Breast epithelium (tissue), 4 donors: ENCODE measurements around the gene LYL1. TPM values are rescaled to one million over a fixed set of nuclear protein-coding genes. Genes with fewer than 3 reads are reported as not detected.

ENCODE experiments used
- DNase-seq, 2 donors: peaks; one replicate each; pipeline ENCODE4 v3.0.0-alpha.2; 2019; ENCODE audit warnings: low spot score in 2 of 2
- H3K27ac ChIP-seq, 2 donors: fragments of 200-600 bp; sonication (generic) in 1 of 2; one replicate each; pipeline ENCODE4 v1.5.1; 2016 to 2019; ENCODE audit warnings: mild to moderate bottlenecking in 1 of 2
- H3K27me3 ChIP-seq, 2 donors: fragments of 200-600 bp; sonication (generic) in 1 of 2; one replicate each; pipeline versions ENCODE4 v1.5.1 to v1.6.0; 2017 to 2019; ENCODE audit warnings: control low read depth in 1 of 2, mild to moderate bottlenecking in 1 of 2
- H3K36me3 ChIP-seq: fragments of 200-600 bp; one replicate; pipeline ENCODE4 v1.5.1; 2019
- H3K4me1 ChIP-seq, 2 donors: fragments of 200-600 bp; sonication (generic); one replicate each; pipeline ENCODE4 v1.5.1; 2016 to 2019; ENCODE audit warnings: control low read depth in 1 of 2
- H3K4me3 ChIP-seq, 3 donors: fragments of 200-600 bp; sonication (generic); 1 replicate in 2 of 3; 2 replicates in 1 of 3; pipeline ENCODE4 v1.5.1; 2016 to 2019; ENCODE audit warnings: mild to moderate bottlenecking in 3 of 3, moderate library complexity in 2 of 3
- H3K9me3 ChIP-seq, 2 donors: fragments of 200-600 bp; sonication (generic) in 1 of 2; one replicate each; pipeline ENCODE4 v1.5.1; 2016 to 2019; ENCODE audit warnings: control low read depth in 1 of 2
- CTCF ChIP-seq, 3 donors: fragments of 450-650 bp; IDR thresholded peaks; one replicate each; pipeline ENCODE4 v1.5.1; 2016 to 2017; ENCODE audit warnings: antibody characterized with exemption in 3 of 3, mild to moderate bottlenecking in 3 of 3, moderate library complexity in 3 of 3
- POLR2A ChIP-seq: fragments of 450-650 bp; IDR thresholded peaks from one replicate; pipeline ENCODE4 v1.6.1; 2016; ENCODE audit warnings: antibody characterized with exemption, mild to moderate bottlenecking, moderate library complexity
- POLR2AphosphoS5 ChIP-seq, 3 donors: sonication (generic); formaldehyde crosslinking; IDR thresholded peaks; one replicate each; pipeline ENCODE4 v1.6.1; 2017; ENCODE audit warnings: antibody characterized with exemption in 3 of 3
- intact Hi-C: fragments of 100-400 bp; cut with DNase I; formaldehyde crosslinking; loops from one replicate; pipeline ENCODE4 v1.15.1; 2023; ENCODE audit warnings: low total_unique reads
- total RNA-seq, 3 donors: library from RNA; depleted of rRNA; stranded (reverse); fragments of >200 nt; gene quantifications; one replicate each; pipeline ENCODE4 v1.1.0, GENCODE V29; 2016

LYL1 gene
- total RNA-seq, 3 donors from 2014 or later = 7.0 to 21.0 (median 9.2) TPM

- peaks cover 37 to 73% of the 10 kb centered on the region in 2 donors for H3K4me1 ChIP-seq
- no peaks in the 10 kb centered on the region for H3K9me3 ChIP-seq
- H3K4me3 ChIP-seq = peak overlapping the region; percentile 35 to 72 (median 47)
- peak overlapping the region; percentile 69 to 88 for H3K27ac ChIP-seq
- DNase-seq = no peak
- H3K27me3 ChIP-seq = no peaks in the 10 kb centered on the region
- TF ChIP-seq CTCF (IDR thresholded peaks at IDR 0.05) (no peak), POLR2AphosphoS5 (IDR thresholded peaks at IDR 0.05) (no peak), POLR2A (no peak)
- H3K36me3 ChIP-seq = no peaks in the 10 kb centered on the region
- intact Hi-C loops = no loop called here
Observed at GRCh38 chr19:13060233-13060963, 42.3 kb downstream of the LYL1 start.

DNA sequence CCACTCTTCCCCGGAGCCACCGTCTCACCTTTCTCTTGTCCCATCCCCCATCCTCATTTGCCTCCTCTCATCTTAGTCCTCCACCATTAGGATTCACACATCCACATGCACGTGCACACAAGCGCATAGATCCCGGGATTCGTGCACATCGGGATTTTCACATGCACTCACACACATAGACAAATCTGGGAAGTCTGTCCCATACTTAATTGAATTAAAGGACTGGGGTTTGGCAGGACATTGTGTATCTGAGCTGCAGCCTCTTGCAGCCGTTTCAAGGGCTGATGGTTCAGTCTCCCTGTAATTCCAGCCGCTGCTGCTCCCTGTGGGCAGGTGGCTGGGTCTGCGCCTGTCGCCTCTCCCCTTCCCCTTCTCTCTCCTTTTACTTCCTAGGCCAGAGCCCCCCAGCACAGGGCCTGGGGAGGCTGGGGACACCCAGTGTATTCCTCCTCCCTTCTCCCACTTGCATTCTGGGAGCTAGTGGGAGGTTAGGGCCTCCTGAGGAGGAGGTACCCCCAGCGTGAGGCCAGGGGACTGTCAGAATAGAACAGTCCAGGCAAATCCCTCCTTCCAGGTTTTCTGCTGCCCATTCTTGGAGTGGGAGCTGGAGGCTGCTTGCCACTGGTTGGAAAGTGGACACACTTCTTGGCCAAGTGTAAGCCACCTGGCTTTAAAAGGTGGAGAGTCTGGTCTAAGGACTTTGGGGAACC lies 43.6 kb downstream of the LYL1 start:
- no peak for TF ChIP-seq POLR2A
- peak in 1 of 3 donors; percentile 10 for TF ChIP-seq CTCF (IDR thresholded peaks at IDR 0.05)
- peak in 1 of 3 donors; percentile 21 for TF ChIP-seq POLR2AphosphoS5 (IDR thresholded peaks at IDR 0.05)
- Histone ChIP-seq H3K4me1 (peaks cover 50 to 74% of the 10 kb centered on the region in 2 donors), H3K9me3 (no peaks in the 10 kb centered on the region), H3K36me3 (no peaks in the 10 kb centered on the region), H3K4me3 (peak overlapping the region in 1 of 3 donors; percentile 37), H3K27me3 (no peaks in the 10 kb centered on the region), H3K27ac (peak overlapping the region; percentile 75 to 88)
- intact Hi-C loops = no loop called here
- DNase-seq = no peak

GRCh38 chr19:13057744-13058143 lies 44.9 kb downstream of the LYL1 start:
- no peaks in the 10 kb centered on the region for H3K9me3 ChIP-seq
- H3K27me3 ChIP-seq = no peaks in the 10 kb centered on the region
- DNase-seq = no peak
- no peak overlapping the region for H3K4me3 ChIP-seq
- intact Hi-C loops = no loop called here
- H3K36me3 ChIP-seq = no peaks in the 10 kb centered on the region
- peak overlapping the region; percentile 93 to 100 for H3K27ac ChIP-seq
- H3K4me1 ChIP-seq = peaks cover 63 to 72% of the 10 kb centered on the region in 2 donors
- TF ChIP-seq POLR2A = no peak
- no peak for TF ChIP-seq POLR2AphosphoS5 (IDR thresholded peaks at IDR 0.05)
- no peak for TF ChIP-seq CTCF (IDR thresholded peaks at IDR 0.05)

DNA sequence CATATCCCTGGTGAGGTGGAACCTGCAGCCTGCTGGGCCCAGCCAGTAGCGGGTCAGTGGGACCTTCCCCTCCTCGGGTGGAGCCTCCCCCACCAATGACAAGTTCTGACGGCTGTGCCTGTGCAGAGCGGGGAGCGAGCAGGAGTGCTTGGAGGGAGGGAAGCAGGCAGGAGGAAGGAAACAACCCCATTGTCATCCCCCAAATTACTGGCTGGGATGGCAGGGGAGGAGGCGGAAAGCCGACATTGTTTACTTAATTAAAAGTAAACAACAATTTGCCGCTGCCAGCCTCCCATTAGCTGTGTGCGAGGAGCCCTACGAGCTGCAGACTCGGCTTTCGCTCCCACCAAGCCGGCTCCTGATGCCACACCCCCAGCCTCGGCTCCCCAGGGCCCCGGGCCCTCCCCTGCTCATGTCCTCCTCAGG lies 45.5 kb downstream of the LYL1 start:
- no peaks in the 10 kb centered on the region for H3K9me3 ChIP-seq
- peaks cover 69 to 78% of the 10 kb centered on the region in 2 donors for H3K4me1 ChIP-seq
- no peak for TF ChIP-seq POLR2AphosphoS5 (IDR thresholded peaks at IDR 0.05)
- no peaks in the 10 kb centered on the region for H3K27me3 ChIP-seq
- H3K27ac ChIP-seq = peak overlapping the region; percentile 93 to 100
- DNase-seq = no peak
- intact Hi-C loops = no loop called here
- H3K36me3 ChIP-seq = no peaks in the 10 kb centered on the region
- H3K4me3 ChIP-seq = peak overlapping the region in 1 of 3 donors; percentile 33

DNA sequence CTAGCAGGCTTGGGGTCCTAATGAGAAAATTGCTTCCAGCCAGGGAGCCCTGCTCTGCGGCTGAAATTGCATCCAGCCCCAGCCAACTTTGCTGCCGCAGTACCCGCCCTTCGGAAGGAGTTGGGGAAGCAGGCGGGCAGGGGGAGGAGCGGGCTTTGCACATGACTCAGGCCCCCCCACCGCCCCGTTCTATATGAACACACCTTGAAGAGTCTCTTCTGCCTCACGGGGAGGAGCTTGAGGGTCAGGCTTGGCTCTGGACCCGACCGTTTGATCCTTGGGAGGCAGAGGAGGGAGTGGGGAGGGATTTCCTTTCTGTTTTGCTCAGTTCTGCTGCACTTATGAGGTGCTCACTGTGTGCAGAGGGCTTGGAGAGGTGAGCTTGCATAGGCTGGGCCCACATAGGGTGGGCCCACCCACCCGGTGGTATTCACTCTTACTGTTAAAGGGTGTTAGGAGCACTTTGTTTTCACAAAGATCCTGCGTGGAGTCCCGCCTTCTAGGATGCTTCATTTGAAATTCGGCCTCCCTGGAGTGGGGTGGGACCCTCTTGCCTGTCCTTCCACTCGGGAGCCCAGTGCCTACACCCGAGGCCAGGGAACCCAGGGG lies 46.5 kb downstream of the LYL1 start:
- intact Hi-C loops = no loop called here
- peak in 1 of 2 donors; percentile 79 for DNase-seq
- peak overlapping the region; percentile 93 to 100 for H3K27ac ChIP-seq
- TF ChIP-seq POLR2AphosphoS5 (IDR thresholded peaks at IDR 0.05) = peak in 2 of 3 donors; percentile 14 to 26
- no peak for TF ChIP-seq POLR2A
- peak overlapping the region in 2 of 3 donors; percentile 17 to 59 for H3K4me3 ChIP-seq
- no peaks in the 10 kb centered on the region for H3K27me3 ChIP-seq
- peaks cover 74 to 81% of the 10 kb centered on the region in 2 donors for H3K4me1 ChIP-seq
- H3K9me3 ChIP-seq = no peaks in the 10 kb centered on the region
- no peaks in the 10 kb centered on the region for H3K36me3 ChIP-seq
